ENCODE results near the gene EPHA2.

Gene EPHA2

DNA sequence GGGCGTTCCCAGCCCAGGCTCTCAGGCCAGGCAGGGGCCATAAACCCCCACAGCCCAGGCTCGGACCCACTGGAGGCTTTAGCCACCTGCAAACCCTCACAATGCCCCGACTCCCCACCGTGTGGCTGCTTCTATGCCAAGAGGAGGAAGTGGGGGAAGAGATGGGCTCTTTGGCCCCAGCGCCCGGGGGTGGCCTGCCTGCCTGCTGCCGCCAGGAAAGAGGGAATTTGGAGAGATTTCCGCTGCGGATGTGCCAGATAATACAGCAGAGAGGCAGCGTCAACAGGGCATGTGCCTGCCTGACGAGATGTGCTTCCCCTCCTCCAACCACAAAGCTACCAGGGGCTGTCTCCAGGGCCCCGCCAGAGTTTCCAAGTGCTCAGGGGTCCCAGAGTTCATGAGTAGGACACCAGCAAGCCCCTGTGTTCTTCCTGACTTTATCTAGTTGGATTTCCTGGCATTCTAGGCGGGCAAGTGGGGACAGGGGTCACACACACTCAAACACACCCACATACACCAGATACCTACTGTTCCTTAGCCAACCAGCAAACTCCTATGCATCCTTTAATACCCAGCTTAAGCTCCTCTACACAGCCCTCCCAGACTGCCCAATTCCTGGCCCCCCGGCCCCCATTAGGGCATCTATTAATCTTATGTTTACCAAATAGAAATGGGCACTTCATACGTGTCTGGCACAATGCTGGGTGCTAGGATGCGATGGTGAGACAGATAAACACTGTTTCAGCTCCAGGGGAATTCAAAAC is 14.1 kb downstream of the EPHA2 start:
- TF ChIP-seq, protein P1, sequence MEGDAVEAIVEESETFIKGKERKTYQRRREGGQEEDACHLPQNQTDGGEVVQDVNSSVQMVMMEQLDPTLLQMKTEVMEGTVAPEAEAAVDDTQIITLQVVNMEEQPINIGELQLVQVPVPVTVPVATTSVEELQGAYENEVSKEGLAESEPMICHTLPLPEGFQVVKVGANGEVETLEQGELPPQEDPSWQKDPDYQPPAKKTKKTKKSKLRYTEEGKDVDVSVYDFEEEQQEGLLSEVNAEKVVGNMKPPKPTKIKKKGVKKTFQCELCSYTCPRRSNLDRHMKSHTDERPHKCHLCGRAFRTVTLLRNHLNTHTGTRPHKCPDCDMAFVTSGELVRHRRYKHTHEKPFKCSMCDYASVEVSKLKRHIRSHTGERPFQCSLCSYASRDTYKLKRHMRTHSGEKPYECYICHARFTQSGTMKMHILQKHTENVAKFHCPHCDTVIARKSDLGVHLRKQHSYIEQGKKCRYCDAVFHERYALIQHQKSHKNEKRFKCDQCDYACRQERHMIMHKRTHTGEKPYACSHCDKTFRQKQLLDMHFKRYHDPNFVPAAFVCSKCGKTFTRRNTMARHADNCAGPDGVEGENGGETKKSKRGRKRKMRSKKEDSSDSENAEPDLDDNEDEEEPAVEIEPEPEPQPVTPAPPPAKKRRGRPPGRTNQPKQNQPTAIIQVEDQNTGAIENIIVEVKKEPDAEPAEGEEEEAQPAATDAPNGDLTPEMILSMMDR (IDR thresholded peaks at IDR 0.05; ENCODE audit: low read depth, low read length), result no peak
- no peak for DNase-seq (ENCODE audit: extremely low read depth, low read depth)

DNA sequence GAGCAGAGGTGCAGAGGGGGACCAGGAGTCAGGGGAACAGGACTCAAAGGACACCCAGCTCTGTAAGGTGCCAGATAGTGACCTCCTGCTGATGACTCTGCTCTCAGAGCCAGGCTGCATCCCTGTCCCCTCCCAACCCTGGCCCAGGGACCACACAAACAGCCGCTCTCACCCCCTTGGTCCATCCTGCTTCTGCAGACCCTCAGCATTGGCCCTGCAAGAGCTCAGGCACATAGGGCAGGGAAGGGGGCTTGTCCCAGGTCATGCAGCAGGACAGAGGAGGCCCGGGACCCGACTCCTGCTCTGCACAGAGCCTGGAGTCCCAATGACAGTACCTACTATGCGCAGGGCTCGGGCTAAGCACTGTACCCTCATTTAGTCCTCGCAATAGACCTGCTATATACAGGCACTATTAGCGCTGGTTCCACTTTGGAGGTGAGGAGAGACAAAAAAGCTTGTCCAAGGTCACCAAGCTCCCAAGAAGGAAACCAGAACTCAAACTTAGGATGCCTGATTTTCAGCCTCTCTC is 15.7 kb downstream of the EPHA2 start:
- no peak for DNase-seq (ENCODE audit: extremely low read depth, low read depth)
- TF ChIP-seq, protein P1 (IDR thresholded peaks at IDR 0.05; ENCODE audit: low read depth, low read length), result no peak

DNA sequence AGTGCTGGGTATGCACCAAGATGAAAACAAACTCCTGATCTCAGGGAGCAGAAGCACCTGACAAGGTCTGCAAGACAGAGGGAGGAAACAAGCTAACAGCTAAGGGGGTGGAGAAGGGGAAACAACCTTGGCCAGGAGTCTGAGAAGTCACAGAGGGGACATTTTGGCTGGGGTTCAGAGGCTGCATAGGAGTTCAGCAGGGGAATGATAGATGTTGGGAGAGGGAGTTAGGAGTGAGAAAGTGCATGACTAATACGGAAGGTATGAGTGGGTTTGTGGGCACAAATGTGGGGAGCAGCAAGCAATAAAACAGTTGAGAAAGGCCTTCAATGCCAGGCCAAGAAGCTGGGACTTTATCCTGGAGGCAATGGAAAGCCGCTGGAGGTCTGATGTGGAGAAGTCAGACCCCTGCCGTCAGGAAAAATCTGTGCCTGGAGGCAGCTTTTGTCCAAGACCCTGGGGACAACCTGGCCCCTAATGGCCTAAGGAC is 16.4 kb downstream of the EPHA2 start:
- DNase-seq (ENCODE audit: extremely low read depth, low read depth), result no peak
- TF ChIP-seq, protein P1 (IDR thresholded peaks at IDR 0.05; ENCODE audit: low read depth, low read length), result no peak

DNA sequence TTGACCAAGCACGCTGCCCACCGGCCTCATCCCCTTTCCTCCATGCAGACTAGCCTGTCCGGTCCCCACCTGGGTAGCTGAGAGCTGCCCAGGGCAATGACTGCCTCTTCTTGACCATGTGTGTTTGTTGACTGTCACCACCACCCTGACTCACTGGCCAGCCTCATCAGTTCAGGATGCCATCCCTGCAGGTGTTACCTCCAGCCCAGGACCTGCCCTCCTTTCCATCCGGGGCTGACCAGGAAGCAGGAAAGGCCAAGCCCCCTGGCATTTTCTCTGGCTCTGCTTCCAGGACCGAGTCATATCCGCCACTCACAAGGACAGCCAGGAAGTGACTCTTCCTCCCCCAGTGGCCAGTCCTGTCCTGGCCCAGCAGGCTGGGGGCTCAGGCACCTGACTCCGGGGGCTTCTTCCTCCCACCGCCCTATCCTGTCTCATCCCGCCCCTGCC is 17.1 kb downstream of the EPHA2 start:
- TF ChIP-seq, protein P1 (IDR thresholded peaks at IDR 0.05; ENCODE audit: low read depth, low read length), result no peak
- DNase-seq (ENCODE audit: extremely low read depth, low read depth), result no peak

DNA sequence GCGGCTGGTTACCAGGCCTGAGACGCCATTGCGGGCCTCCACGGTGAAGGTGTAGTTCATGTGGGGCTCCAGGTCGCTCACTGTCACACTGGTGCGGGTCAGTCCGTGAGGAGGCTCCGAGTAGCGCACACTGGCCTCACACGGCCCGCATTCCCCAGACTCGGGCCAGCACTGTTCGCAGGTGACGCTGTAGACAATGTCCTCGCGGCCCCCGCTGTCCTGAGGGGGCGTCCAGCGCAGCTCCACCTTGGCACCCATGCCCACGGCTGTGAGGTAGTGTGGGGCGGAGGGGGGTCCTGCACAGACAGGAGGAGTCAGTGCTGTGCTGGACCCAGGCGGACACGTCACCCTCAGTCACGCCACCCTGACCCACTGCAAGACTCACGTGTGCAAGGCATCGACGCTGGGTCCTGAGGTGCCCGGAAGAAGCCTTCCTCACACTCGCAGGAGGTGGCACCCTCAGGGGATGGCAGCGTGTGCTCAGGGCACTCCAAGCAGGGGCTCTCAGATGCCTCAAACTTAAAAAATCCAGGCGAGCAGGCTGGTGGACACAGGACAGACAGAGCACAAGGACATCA is 17.9 kb downstream of the EPHA2 start:
- TF ChIP-seq, protein P1 (IDR thresholded peaks at IDR 0.05; ENCODE audit: low read depth, low read length), result no peak
- DNase-seq (ENCODE audit: extremely low read depth, low read depth), result no peak

DNA sequence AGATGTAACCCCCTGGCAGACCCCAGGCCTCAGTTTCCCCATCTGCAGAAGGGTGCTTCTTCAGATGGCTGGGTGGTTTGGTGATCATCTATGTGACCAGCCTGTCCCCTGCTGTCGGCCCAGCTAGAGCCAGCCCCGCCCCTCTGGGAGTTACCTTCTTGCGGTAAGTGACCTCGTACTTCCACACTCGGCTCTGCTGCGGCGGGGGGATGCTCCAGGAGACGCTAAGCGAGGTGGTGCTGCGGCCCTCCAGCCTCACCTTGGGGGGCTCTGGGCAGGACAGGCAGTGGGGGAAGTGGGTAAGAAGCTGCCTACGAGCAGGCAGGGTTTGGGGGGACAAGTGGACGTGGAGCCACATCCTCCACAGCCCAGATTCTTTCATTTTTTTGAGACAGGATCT is 20.4 kb downstream of the EPHA2 start:
- TF ChIP-seq, protein P1 (IDR thresholded peaks at IDR 0.05; ENCODE audit: low read depth, low read length), result no peak
- no peak for DNase-seq (ENCODE audit: extremely low read depth, low read depth)

DNA sequence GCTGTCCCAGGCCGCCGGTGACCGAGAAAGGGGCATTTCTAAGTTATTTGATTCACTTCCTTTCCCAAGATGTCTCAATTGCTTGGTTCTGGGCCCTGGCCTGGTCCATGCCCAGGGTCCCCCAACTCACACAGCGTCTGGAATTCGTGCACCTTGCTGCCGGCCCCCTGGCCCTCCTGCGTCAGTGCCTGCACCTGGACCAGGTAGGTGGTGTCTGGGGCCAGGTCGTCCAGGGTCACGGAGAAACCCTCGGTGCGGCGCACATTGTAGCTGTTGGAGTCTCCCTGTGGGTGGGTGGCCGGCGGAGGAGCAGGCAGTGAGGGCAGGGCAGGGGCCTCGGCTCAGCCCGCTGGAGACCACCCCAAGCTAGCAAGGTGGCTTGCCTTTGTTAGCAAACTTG is 21.0 kb downstream of the EPHA2 start:
- no peak for DNase-seq (ENCODE audit: extremely low read depth, low read depth)

More for the DNA sequence above, 21.0 kb downstream of the EPHA2 start:
- TF ChIP-seq, protein P1 (IDR thresholded peaks at IDR 0.05; ENCODE audit: low read depth, low read length), result no peak
